Vagina (tissue), 2 donors: ENCODE data around the gene NAGPA.

Experiments used
- POLR2A ChIP-seq, 2 donors: fragments of 450-650 bp; IDR thresholded peaks; one replicate each; pipeline ENCODE4 v1.6.1; 2017; ENCODE audit warnings: antibody characterized with exemption in 2 of 2, mild to moderate bottlenecking in 2 of 2, moderate library complexity in 2 of 2
- POLR2AphosphoS5 ChIP-seq, 2 donors: sonication (generic); formaldehyde crosslinking; IDR thresholded peaks; one replicate each; pipeline ENCODE4 v1.9.0; 2017; ENCODE audit warnings: antibody characterized with exemption in 2 of 2, mild to moderate bottlenecking in 2 of 2, low read depth in 1 of 2; ENCODE audit not compliant: insufficient read depth in 1 of 2
- TF ChIP-seq, protein P1 (sequence below), 3 experiments: fragments of 450-650 bp in 2 of 3; fragments of 200-600 bp in 1 of 3; sonication (generic) in 1 of 3; IDR thresholded peaks; one replicate each; pipeline ENCODE4 v1.5.1; 2017 to 2019; ENCODE audit warnings: antibody characterized with exemption in 3 of 3, mild to moderate bottlenecking in 2 of 3, moderate library complexity in 2 of 3

DNA sequence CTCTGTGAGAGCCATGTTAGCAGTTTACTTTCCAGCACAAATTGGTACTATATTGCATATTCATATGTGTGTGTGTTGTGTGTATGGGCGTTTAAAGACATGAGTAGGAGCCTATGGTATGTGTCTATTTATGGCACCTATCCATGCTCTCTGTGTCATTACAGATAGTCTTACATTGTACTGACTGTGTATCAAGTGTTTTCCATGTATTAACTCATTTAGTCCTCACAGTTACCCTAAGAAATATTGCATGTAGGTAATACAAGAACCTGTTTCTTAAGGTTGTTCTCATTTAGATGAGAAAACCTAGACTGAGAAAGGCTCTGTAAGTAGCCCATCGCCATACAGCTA is 39.5 kb upstream of the NAGPA start:
- TF ChIP-seq POLR2A (IDR thresholded peaks at IDR 0.05) = no peak
- no peak for TF ChIP-seq POLR2AphosphoS5 (IDR thresholded peaks at IDR 0.05; ENCODE audit: insufficient read depth in 1 of 2, low read depth in 1 of 2)
- TF ChIP-seq, protein P1, sequence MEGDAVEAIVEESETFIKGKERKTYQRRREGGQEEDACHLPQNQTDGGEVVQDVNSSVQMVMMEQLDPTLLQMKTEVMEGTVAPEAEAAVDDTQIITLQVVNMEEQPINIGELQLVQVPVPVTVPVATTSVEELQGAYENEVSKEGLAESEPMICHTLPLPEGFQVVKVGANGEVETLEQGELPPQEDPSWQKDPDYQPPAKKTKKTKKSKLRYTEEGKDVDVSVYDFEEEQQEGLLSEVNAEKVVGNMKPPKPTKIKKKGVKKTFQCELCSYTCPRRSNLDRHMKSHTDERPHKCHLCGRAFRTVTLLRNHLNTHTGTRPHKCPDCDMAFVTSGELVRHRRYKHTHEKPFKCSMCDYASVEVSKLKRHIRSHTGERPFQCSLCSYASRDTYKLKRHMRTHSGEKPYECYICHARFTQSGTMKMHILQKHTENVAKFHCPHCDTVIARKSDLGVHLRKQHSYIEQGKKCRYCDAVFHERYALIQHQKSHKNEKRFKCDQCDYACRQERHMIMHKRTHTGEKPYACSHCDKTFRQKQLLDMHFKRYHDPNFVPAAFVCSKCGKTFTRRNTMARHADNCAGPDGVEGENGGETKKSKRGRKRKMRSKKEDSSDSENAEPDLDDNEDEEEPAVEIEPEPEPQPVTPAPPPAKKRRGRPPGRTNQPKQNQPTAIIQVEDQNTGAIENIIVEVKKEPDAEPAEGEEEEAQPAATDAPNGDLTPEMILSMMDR (IDR thresholded peaks at IDR 0.05) = no peak
